Measurements from ENCODE around the gene MZT2B.
"Not testable (repeated sequence)": the region's sequence is repeated elsewhere in the genome, so short reads cannot be mapped to it uniquely, and the experiment has no call there.

The MZT2B gene

DNA sequence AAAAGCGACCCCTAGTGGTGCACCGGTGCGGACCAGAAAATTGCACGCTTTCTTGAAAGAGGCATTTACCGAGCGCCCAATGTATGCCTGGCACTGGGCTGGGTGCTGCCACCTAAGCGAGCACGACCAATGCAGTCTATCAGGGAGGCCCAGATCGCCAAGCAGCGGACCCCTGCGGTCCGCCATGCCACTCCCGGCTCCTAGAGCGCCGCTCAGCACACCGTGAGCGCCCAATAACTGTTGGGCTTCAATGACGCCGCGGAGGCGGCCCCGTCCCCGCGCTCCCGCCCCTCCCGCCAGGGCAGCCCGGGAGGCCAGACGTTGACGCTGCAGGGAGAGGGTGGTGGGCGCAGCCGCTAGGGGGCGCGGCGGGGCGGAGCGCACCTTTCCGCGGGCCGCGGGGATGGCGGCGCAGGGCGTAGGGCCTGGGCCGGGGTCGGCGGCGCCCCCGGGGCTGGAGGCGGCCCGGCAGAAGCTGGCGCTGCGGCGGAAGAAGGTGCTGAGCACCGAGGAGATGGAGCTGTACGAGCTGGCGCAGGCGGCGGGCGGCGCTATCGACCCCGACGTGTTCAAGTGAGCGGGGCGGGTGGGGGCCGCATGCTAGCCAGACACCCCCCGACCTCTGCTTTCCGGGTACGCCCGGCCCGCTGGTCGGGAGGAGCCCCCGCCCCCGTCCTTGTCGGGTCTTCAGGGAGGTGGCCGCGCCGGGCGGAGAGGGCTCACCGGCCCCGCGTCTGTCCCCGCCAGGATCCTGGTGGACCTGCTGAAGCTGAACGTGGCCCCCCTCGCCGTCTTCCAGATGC, at the start of gene MZT2B:
Gene MZT2B (plus strand): TSS at position 383 of the 803 bp plus-strand sequence. CDS start 21 bp downstream, at position 404.
- DNase-seq, result peak; percentile 65

DNA sequence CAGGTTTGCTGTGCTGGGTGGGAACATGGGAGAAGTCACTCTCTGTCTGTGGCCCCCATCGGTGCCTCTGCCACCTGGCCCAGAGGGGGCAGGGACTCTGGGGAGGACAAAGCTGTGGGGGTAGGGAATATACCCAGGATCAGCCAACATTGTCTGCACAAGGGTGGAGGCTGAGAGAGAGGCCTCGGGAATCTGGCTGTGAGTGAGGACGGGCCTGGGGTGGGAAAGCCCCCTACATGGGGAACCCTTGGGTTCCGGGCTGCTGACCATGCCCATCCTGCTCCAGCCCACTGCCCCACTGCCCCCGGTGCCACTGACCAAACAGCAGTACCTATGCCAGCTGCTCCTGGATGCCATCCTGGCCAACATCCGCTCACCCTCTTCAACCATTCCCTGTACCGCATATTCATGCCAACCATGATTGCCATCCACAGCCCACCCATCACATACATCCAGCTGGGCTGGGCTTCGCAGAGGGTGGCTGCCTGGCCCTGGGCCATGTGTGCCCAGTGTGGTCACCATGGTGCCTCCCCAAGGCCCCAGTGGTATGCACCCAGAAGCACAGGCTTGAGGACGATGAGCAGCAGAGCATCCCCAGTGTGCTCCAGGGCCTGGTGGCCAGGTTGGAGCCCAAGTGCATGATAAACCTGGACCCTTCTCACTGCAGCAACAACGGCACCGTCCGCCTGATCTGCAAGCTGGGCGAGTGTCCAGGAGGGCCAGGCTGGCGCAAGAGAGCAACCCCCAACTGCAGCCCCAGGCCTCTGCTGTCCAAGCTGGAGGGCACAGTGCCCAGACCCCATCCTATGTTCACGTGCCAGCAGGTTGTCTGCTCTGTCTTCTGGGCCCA, 46.1 kb upstream of the MZT2B start:
- DNase-seq, result no peak

GRCh38 chr2:130136546-130136945, 45.5 kb upstream of the MZT2B start:
- not testable (repeated sequence) for DNase-seq

- DNase-seq, result not testable (repeated sequence)
Measured at GRCh38 chr2:130137118-130137517, 44.9 kb upstream of the MZT2B start.

DNA sequence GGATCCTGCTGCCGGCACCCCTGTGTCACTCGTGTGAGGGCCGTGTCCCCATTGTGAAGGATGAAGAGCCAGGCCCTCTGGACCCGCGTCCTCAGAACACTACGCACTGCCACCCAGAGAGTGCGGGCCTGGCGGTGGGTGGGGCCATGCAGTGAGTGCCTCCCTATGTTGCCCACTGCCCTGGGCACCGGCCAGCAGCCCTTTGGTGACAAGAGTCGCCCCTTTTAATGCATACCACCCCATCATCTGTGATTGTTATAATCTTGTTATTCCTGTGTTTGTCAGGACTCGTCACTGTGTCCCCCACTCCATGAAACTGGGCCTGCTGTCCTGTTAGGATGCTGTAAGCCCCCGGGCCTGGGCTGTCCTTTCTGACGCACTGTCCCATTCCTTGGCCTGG, 43.7 kb upstream of the MZT2B start:
- not testable (repeated sequence) for DNase-seq

DNA sequence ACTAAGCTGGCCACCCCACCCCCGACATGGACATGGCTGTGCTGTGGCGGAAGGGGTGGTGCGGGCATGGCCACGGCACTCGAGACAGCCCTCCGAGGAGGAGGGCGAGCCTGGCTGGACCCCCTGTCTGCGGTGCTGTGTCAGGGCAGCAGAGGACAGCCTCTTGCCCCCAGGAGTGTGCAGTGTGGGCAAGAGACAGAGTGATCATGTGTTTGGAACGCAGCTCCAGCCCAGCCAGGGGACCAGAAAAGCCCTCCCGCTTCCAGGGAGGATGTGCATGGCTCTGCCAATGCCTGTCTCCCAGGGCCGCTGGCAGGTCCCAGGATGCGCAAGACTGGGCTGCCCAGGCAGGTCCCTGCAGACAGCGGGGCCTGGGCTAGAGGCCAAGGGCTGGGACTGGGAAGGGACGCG, 43.2 kb upstream of the MZT2B start:
- DNase-seq, result not testable (repeated sequence)

DNA sequence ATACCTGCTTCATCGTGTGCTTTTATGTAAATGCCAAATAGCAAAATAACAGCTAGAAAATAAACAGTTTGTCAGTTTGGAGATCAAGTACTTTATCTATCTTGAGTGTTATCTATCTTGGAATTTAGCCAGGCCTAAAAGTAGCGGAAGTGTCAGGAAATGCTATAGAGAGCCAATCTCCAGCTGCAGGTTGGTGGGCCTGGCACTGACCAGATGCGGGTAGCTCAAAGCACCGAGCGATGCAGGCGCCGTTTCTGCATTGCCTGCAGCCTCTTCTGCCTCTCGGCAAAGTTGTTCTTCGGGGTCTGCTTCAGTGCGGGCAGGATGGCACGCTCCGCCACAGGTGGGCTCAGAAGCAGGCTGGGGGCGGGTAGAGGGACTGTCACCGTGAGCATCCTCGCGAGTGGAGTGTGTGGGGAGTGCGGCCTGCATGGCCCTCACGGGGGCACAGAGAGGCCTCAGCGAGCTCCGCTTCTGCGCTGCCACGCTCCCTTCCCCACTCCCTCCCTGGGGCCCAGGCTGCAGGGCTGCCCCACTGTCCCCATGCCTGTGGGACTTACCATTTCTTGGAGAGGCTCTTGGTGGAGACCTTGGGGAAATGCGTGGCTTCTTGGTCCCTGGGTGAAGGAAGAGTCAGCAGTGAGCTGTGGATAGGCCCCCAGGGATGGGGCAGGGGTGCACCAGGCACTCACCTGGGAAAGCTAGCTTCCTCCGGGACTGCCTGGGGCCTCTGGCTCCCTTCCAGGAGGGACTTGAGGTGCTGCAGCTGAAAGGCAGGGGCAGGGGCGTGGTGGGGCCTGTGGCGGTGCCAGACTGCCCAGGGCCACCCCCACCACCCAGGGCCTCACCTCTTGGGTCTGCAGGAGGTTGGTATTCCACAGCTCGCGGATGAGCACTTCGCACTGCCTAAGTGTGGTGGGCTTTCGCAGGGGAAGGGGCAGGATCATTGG, 42.5 kb upstream of the MZT2B start:
- DNase-seq, result not testable (repeated sequence)

GRCh38 chr2:130140516-130140915, 41.5 kb upstream of the MZT2B start:
- DNase-seq, result not testable (repeated sequence)

DNA sequence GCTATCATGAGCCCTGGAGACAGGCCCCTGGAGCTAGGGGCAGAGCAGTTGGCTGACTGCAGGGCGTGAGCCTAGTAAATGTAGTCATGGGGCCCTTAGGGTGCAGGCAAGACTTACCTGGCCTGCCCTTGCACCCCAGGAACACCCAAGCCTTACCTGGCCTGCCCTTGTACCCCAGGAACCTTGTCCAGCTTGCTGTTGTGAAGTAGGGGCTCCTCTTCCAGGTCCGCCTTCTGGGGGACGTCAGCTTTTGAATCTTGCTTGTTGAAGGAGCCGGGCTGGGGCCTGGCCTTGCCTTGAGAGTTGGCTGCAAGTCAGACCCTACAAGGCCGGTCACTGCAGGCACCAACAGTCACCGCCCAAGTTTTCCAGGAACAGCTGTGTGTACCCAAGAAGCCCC, 41.1 kb upstream of the MZT2B start:
- not testable (repeated sequence) for DNase-seq

DNA sequence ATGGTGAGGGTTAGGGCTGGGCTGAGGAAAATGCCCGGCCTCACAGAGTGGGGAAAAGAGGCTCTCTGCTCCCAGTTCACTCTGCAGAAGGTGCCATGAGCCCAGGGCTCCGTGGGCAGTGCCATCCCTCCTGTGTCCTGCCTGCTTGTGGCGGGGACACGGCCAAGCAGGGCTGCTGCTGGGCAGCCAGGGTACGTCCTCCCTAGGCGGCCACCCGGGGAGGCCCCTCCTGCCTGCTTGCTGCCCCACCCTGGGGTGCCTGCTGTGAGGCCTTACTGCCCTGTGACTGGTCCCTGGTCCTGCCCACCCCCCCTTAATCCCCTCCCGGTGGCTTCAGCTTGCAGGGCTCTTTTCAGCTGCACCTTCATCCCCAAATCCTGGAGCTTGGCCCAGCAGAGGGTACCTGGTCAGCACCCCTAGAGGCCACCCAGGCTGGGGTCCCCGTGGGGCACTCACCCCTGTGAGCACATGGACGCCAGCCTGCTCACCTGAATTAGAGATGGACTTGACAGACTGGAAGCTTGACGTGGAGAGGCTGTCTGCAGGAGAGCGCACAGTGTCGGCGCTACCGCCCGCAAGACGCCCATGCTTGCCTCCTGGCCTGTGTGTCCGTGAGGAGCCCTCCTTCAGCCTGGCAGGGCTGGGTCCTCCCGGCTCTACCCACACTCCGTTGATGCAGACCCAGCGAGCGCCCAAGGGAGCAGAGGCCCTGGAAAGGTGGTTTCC, 40.3 kb upstream of the MZT2B start:
- DNase-seq, result not testable (repeated sequence)

- DNase-seq, result not testable (repeated sequence)
Measured at GRCh38 chr2:130142396-130143265, 39.4 kb upstream of the MZT2B start.

- not testable (repeated sequence) for DNase-seq
Measured at GRCh38 chr2:130143266-130144039, 38.6 kb upstream of the MZT2B start.

DNA sequence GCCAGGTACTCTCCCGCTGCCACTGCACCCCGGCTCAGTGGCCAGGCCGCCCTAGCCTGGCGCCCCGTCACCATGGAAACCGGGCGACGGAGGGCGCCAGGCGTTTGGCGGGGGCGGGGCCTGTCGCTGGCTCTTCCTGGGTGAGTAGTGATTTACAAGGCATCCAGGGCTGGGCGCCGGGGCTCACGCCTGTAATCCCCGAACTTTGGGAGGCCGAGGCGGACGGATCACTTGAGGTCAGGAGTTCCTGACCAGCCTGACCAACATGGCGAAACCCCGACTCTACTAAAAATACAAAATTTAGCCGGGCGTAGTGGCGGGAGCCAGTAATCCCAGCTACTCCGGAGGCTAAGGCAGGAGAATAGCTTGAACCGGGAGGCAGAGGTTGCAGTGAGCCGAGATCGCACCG, 37.1 kb upstream of the MZT2B start, which contains the start of gene CCDC74B:
Gene CCDC74B (minus strand): TSS at position 107 of the 409 bp plus-strand sequence. CDS start 116 bp downstream, outside the sequence.
- DNase-seq, result not testable (repeated sequence)

DNA sequence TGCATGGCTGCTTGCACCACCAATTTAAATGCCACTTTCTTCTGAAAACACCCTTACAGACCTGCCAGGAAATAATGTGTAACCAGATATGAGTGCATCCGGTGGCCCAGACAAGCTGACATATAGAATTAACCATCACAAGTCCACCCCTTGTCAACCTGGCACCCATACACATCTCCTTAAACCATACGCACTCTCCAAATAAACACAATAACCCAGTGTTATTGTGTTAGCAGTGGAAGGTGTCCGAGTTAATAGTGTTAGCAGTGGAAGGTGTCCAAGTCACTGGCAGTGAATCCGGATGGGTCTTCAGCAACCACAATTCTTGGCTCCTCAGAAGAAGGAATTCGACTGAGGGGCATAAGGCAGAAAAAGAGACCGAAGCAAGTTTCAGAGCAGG, 33.5 kb upstream of the MZT2B start:
- DNase-seq, result not testable (repeated sequence)

DNA sequence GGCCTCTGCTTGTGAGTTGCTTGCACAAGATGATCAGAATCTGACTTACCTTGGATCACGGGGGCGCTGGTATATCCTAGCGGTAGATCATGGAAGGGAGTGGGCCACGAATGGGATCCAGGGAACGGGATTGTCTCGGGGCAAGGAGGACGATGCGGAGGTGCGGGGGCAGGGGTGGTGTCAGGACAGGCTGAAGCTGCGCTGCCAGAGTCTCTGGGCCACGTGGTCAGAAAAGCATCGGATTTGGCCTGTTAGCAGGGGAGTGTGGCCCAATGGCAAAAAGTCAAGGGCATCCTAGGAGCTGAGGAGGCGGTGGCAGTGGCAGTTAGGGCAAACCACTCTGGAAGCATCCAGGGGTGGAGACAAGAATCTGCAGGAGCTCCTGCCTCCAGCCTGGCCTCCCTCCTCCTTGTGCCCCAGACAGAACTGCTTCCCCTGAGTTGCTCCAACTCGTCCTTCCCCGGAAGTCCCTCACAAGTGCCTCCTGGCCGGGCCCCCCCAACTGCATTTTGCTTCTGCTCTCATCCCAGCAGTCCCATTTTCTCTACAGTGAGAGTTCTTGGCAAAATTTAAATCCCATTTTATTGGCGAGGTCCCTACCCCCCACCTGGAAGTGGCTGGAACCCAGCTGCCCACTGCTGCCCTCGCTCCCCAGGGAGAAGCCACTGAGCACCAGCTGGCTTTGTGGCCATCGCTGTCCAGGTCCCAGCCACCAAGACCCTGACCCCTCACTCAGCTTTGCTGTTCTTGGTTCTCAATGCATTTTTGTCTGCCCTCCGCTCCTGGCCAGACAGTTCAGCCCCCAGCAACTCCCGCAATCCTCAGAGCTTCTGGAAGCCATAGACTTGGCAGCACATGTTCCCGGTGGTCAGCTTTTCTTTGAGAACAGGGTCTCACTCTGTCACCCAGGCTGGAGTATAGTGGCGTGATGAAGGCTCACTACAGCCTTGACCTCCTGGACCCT, 31.6 kb upstream of the MZT2B start:
- no peak for DNase-seq

DNA sequence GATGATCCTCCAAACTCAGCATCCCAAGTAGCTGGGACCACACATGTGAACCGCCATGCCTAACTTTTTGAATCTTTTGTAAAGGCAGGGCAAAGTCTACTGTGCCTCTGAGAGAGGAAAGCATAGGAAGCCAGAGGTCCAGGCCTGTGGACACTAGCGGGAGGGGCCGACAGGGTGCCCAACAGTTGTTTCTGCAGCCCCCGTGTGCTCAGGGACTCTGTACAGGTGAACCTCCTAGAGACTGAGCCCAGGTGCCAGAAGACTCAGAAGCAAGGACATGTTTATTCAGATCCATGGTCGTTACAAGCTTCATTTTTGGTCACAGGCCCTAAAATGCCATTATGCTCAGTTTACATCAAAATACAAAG, 30.9 kb upstream of the MZT2B start:
- DNase-seq, result not testable (repeated sequence)

DNA sequence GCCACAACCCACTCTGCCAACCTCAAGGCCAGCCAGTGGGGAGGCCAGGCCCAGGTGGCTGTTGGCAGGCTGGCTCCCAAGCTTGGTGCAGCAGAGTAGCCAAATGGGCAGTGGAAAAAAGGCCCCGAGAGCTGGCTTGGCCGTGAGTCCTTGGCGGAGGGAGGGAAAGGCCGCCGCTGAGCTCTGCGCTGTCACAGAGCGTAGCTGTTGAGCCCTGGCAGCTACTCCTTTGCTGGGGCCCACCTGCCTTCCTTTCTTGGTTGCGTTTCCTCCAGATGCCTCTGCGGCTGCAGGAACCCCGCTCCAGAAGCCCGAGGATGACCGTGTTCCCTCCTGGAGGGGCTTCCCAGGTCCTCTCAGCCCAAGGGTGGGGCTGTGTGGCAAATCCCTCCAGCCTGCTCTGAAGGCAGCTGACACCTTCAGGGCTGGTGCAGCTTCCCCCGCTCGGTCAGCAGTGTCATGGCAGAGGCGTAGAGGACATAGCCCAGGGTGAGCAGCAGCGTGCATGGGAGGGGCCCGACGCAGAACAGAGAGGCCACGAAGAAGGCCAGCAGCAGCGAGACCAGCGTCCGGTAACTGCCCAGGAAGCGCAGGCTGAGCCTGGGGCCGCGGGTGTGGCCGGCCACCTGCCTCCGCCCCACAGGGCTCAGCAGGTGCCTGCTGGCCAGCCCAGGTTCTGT, 29.8 kb upstream of the MZT2B start:
- DNase-seq, result not testable (repeated sequence)
